Esophagus mucosa (tissue), 1 donor: Measurements from ENCODE around the gene PBX2. TPM values are rescaled to one million over a fixed set of nuclear protein-coding genes. Genes with fewer than 3 reads are reported as not detected.
"Not testable (repeated sequence)": the region's sequence is repeated elsewhere in the genome, so short reads cannot be mapped to it uniquely, and the experiment has no call there.

ENCODE experiments used
- ATAC-seq: fragments of 200-7000 bp; cut with Tn5 transposase; one replicate; pipeline ENCODE4 v1.9.1; 2020
- total RNA-seq: library from RNA; stranded (reverse); gene quantifications from one replicate; pipeline ENCODE4 v1.2.4, GENCODE V29; 2023
- donor health status: DM: yes; HTN: yes; CAD: no.

The PBX2 gene
- total RNA-seq, 1 donor from 2014 or later = 34.7 TPM

DNA sequence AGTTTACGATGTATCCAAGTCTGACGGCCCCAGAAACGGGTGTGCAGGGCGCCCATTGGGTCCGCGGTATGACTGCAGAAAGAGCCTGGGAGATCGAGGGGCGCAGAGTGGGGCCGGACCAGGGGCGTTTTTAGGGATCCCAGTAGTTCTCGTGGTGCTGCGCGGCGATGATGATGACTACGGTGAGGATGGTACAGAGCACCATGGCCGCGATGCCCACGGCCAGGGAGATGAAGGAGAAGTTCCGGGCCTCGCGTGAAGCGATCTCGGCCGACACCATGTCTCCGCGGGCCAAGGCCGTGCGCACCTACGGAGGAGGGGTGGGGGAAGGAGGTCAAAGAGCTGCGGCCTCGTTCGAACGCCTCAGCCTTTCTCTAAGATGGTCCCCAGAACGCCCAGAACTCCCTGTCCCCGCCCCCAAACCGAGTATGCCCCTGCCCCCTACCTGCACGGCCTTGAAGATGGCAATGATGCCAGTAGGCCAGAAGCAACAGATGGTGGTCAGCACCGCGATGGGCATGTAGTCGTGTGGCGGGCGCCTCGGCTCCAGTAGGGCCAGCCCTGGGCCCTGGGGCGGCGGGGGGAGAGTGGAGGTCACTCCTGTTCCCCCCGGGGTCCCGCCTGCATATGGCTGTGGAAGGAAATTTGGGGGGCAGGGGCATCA lies 40.8 kb downstream of the PBX2 start:
- ATAC-seq = no peak

DNA sequence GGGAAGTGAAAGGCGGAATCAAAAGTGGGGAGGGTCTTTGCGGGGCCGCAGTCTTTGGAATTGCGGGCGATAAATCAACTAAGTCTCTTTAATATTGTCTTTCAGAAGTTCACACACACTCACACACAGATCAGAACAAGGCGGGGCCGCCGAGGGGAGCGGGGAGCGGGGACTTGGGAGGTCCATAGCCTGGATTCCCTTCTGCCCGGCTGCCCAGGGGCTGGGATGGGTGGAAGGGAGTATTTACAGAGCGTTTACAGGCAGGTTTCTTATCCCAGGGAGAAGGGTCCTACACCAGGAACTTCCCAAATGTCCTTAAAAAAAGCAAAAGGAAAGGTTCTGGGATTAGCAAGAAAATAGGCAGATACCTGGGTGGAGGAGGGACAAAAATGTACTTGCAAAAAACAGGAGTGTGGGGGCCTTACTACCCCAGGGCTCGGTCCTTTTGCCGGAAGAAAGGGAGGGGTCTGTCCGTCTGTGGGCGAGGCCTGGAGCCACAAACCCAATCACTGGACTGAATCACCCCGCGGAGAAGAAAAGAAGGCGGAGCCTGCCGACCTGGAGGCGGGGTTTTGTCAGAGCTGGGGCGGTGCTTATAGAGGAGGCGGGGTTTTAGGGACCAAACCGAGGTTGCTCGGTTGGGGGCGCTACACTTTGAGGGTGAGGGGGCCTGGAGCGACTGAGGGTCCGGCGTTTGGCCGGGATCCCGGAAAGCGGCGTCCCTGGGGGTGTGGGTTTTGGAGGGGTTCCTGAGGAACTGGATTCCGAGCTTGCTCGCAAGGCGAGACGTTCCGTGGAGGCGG lies 41.5 kb downstream of the PBX2 start:
- peak; percentile 60 for ATAC-seq

GRCh38 chr6:32147401-32148132 lies 42.4 kb downstream of the PBX2 start:
- ATAC-seq = no peak

DNA sequence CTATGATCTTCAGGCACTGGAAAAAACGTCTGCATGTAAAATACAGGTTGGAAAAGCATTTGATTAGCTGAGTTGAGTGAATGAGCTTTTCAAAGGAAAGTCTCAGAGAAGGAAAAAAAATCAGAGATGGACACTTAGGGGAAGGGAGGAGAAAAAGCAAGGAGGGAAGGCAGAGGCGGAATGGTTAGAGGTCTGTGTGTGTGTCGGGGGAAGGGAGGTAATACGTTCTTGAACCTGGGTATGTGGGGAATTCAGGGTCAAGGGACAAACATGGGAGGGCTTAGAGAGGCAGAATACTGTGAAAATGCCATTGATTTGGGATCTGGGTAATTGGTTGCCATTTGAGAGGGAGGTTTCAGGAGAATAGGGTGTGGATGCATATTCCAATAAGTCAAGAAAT lies 43.3 kb downstream of the PBX2 start:
- no peak for ATAC-seq

- ATAC-seq = no peak
These were observed 43.7 kb downstream of the PBX2 start for GRCh38 chr6:32146287-32146686.

- ATAC-seq = not testable (repeated sequence)
These were observed 45.8 kb downstream of the PBX2 start for GRCh38 chr6:32144238-32144637.

GRCh38 chr6:32140420-32141046 lies 49.5 kb downstream of the PBX2 start:
- no peak for ATAC-seq

GRCh38 chr6:32139590-32139989 lies 50.4 kb downstream of the PBX2 start:
- ATAC-seq = no peak

DNA sequence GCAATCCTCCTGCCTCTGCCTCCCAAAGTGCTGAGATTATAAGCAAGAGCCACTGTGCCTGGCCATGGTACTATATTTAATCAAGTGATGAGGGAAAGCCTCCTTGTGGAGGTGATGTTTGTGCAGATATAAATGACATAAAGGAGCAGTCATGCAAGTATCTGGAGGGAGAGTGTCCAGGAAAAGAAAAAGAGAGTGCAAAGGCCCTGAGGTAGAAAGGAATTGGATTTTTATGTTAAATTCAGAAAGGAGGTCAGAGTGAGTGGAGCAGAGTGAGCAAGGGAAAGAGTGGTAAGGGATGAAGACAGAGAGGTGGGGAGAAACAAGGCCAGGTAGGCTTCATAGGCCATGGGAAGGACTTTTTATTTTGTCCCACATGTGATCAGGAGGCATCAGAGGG lies 52.5 kb downstream of the PBX2 start:
- ATAC-seq = no peak

Other genes with a start within 250 kb of the PBX2 start
- gene CFB, start 244.1 kb downstream of the PBX2 start, total RNA-seq = 36.1 TPM
- 57.7 TPM for gene NELFE, start 231.2 kb downstream of the PBX2 start, total RNA-seq
- gene SKIC2, start 231.0 kb downstream of the PBX2 start, total RNA-seq = 31.3 TPM
- gene DXO, start 218.1 kb downstream of the PBX2 start, total RNA-seq = 10.6 TPM
- 2.9 TPM for gene C4A, start 208.1 kb downstream of the PBX2 start, total RNA-seq
- gene C4B, start 175.4 kb downstream of the PBX2 start, total RNA-seq = 5.3 TPM
- 0.60 TPM for gene CYP21A2, start 151.8 kb downstream of the PBX2 start, total RNA-seq
- gene TNXB, start 80.9 kb downstream of the PBX2 start, total RNA-seq = 7.6 TPM
- 76.0 TPM for gene ATF6B, start 62.0 kb downstream of the PBX2 start, total RNA-seq
- gene FKBPL, start 59.9 kb downstream of the PBX2 start, total RNA-seq = 10.1 TPM
- gene PRRT1, start 38.3 kb downstream of the PBX2 start, total RNA-seq = 0.40 TPM
- 18.1 TPM for gene PPT2, start 36.1 kb downstream of the PBX2 start, total RNA-seq
- 10.2 TPM for gene EGFL8, start 25.6 kb downstream of the PBX2 start, total RNA-seq
- 18.2 TPM for gene AGPAT1, start 14.1 kb downstream of the PBX2 start, total RNA-seq
- 30.4 TPM for gene RNF5, start 11.8 kb downstream of the PBX2 start, total RNA-seq
- gene AGER, start 5.9 kb downstream of the PBX2 start, total RNA-seq = 2.7 TPM
- gene GPSM3, start 2.4 kb upstream of the PBX2 start, total RNA-seq = 2.2 TPM
- gene NOTCH4, start 33.9 kb upstream of the PBX2 start, total RNA-seq = 2.7 TPM
- not detected for gene TSBP1, start 181.7 kb upstream of the PBX2 start, total RNA-seq
- gene BTNL2, start 217.0 kb upstream of the PBX2 start, total RNA-seq = not detected
- 38.7 TPM for gene HLA-DRA, start 249.7 kb upstream of the PBX2 start, total RNA-seq